Measurements from ENCODE around the gene HOXA3.

DNA sequence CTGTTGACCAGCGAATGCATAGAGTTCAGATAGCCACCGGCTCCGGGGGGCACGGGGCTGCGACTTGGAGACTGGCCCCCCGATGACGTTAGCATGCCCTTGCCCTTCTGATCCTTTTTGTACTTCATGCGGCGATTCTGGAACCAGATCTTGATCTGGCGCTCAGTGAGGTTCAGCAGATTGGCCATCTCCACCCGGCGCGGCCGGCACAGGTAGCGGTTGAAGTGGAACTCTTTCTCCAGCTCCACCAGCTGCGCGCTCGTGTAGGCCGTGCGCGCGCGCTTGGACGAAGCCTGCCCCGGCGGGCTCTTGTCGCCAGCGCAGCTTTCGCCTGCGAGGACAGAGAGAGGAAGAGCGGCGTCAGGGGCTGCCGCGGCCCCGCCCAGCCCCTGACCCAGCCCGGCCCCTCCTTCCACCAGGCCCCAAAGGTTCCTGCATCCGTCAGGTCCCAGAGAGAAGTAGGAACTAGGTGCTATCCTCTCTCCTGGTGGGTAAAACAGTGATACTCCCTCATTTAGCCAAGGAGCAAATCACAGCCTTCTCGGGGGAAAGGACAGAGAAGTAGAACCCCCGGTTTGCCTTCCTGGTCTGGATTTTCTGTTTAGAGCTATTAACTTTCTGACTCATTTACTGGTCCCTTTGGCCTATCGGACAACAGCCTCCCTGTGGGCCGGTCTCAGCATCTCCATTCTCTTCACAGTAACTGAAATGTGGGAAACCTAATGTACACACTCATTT lies 43.8 kb downstream of the HOXA3 start:
- TF ChIP-seq, protein P1, sequence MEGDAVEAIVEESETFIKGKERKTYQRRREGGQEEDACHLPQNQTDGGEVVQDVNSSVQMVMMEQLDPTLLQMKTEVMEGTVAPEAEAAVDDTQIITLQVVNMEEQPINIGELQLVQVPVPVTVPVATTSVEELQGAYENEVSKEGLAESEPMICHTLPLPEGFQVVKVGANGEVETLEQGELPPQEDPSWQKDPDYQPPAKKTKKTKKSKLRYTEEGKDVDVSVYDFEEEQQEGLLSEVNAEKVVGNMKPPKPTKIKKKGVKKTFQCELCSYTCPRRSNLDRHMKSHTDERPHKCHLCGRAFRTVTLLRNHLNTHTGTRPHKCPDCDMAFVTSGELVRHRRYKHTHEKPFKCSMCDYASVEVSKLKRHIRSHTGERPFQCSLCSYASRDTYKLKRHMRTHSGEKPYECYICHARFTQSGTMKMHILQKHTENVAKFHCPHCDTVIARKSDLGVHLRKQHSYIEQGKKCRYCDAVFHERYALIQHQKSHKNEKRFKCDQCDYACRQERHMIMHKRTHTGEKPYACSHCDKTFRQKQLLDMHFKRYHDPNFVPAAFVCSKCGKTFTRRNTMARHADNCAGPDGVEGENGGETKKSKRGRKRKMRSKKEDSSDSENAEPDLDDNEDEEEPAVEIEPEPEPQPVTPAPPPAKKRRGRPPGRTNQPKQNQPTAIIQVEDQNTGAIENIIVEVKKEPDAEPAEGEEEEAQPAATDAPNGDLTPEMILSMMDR (IDR thresholded peaks at IDR 0.05; ENCODE audit: poor library complexity), result no peak
- TF ChIP-seq EZH2 (IDR thresholded peaks at IDR 0.05; ENCODE audit: borderline replicate concordance), result no peak
- peak; percentile 16 for TF ChIP-seq EZH2phosphoT487 (IDR thresholded peaks at IDR 0.05; ENCODE audit: low read depth, severe bottlenecking, unreplicated experiment)

Measured in hepatocyte (in vitro differentiated cells).